Colonic mucosa (tissue), 4 donors: Measurements from ENCODE around the gene LYPD5. TPM values are rescaled to one million over a fixed set of nuclear protein-coding genes. Genes with fewer than 3 reads are reported as not detected.

Experiments used
- DNase-seq: peaks from one replicate; pipeline ENCODE4 v3.0.0-alpha.2; 2020
- H3K27ac ChIP-seq: fragments of 200-600 bp; one replicate; pipeline ENCODE4 v1.8.0; 2021
- H3K27me3 ChIP-seq: fragments of 200-600 bp; one replicate; pipeline ENCODE4 v1.8.0; 2021
- H3K36me3 ChIP-seq: fragments of 200-600 bp; one replicate; pipeline ENCODE4 v1.8.0; 2021
- H3K4me1 ChIP-seq: fragments of 200-600 bp; one replicate; pipeline ENCODE4 v1.8.0; 2021; ENCODE audit warnings: mild to moderate bottlenecking
- H3K4me3 ChIP-seq: fragments of 200-600 bp; one replicate; pipeline ENCODE4 v1.8.0; 2021
- H3K9ac ChIP-seq, 2 donors: one replicate each; pipeline ENCODE4 v1.7.0; 2013; ENCODE audit warnings: control low read depth in 2 of 2, low read depth in 2 of 2, low read length in 2 of 2
- H3K9me3 ChIP-seq: fragments of 200-600 bp; one replicate; pipeline ENCODE4 v1.8.0; 2021
- CTCF ChIP-seq: fragments of 200-600 bp; IDR thresholded peaks from one replicate; pipeline ENCODE4 v1.8.0; 2022; ENCODE audit warnings: antibody characterized with exemption, mild to moderate bottlenecking
- intact Hi-C: fragments of 100-400 bp; cut with DNase I; formaldehyde crosslinking; loops from one replicate; pipeline ENCODE4 v1.14.1; 2022
- total RNA-seq, 2 donors: library from RNA; stranded (reverse); fragmentation: NEBNext Ultra II Directional in 1 of 2; extraction: Animal tissue kit (Norgen Biotek cat#: 25700) in 1 of 2; gene quantifications; one replicate each; pipeline ENCODE4 v1.2.1, GENCODE V29; 2021
- donor health status: healthy.
- donor health status: DM: no; HTN: no; CAD: no.
- donor health status: DM: no; HTN: no; CAD: no.

Gene LYPD5
- total RNA-seq, 2 donors from 2014 or later = 3.3 to 3.9 TPM

- no peaks in the 10 kb centered on the region for H3K27me3 ChIP-seq
- no peaks in the 10 kb centered on the region for H3K9me3 ChIP-seq
- peak; percentile 71 for DNase-seq
- H3K4me3 ChIP-seq = peak overlapping the region; percentile 28
- H3K4me1 ChIP-seq = peaks cover 20% of the 10 kb centered on the region
- peak overlapping the region; percentile 52 to 83 for H3K9ac ChIP-seq
- TF ChIP-seq CTCF = peak; percentile 16
- intact Hi-C loops = no loop called here
- H3K27ac ChIP-seq = peak overlapping the region; percentile 57
- no peaks in the 10 kb centered on the region for H3K36me3 ChIP-seq
Observed at GRCh38 chr19:43779820-43780219, 22.4 kb downstream of the LYPD5 start.

GRCh38 chr19:43779147-43779819 is 23.0 kb downstream of the LYPD5 start:
- intact Hi-C loops = no loop called here
- H3K27me3 ChIP-seq = no peaks in the 10 kb centered on the region
- no peak for TF ChIP-seq CTCF
- peak overlapping the region; percentile 52 to 83 for H3K9ac ChIP-seq
- no peaks in the 10 kb centered on the region for H3K9me3 ChIP-seq
- H3K27ac ChIP-seq = peak overlapping the region; percentile 57
- H3K36me3 ChIP-seq = no peaks in the 10 kb centered on the region
- peak overlapping the region; percentile 28 for H3K4me3 ChIP-seq
- peak; percentile 82 for DNase-seq
- H3K4me1 ChIP-seq = peaks cover 20% of the 10 kb centered on the region

DNA sequence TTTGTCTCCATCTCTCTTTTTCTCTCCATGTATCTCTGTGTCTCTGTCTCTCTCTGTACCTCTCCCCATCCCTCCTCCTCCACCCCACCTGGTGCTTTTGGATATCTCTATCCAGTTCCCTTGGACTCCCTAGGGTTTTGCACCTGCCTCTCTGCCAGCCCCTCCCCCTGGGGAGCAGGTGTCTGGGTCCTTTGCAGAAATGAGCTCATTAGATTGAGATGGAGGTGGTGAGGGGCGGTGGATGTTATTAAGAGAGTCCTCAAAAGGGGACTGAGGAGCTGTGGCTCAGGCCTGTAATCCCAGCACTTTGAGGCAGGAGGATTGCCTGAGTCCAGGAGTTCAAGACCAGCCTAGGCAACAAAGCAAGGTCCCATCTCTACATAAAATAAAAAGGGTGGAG is 23.6 kb downstream of the LYPD5 start:
- no peaks in the 10 kb centered on the region for H3K27me3 ChIP-seq
- intact Hi-C loops = no loop called here
- no peaks in the 10 kb centered on the region for H3K9me3 ChIP-seq

DNA sequence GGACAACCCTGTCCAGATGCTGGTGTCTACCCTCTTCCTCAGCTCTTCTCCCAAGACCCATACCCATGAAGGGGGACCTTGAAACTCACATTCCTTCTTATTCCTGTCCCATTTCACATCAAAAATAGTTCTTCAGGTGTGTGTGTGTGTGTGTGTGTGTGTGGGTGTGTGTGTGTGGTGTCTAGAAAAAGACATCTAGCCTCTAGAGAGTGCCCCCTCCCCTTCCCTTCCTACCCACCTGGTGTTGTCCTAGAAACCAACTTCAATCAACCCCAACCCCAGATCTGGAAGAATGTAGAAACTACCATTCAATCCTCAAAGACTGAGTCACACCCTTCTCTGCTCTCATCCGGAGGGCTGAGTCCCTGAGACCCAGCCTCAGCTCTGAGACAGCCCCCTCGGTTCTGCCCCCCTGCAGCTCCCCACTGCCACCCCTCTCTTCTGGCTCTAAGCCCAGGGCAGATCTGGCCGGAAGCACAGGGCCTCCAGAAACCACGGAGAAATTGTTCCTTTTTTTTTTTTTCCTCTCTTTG is 25.0 kb downstream of the LYPD5 start:
- Histone ChIP-seq H3K4me1 (peaks cover 20% of the 10 kb centered on the region), H3K27me3 (no peaks in the 10 kb centered on the region), H3K36me3 (no peaks in the 10 kb centered on the region), H3K27ac (peak overlapping the region; percentile 55), H3K9ac (peak overlapping the region; percentile 41 to 83), H3K4me3 (no peak overlapping the region), H3K9me3 (no peaks in the 10 kb centered on the region)
- no peak for TF ChIP-seq CTCF
- DNase-seq = no peak
- intact Hi-C loops = no loop called here

More for the DNA sequence above, 23.6 kb downstream of the LYPD5 start:
- peak; percentile 54 for DNase-seq
- H3K27ac ChIP-seq = peak overlapping the region; percentile 57
- H3K9ac ChIP-seq = peak overlapping the region; percentile 52 to 83
- H3K4me3 ChIP-seq = peak overlapping the region; percentile 28
- H3K4me1 ChIP-seq = peaks cover 20% of the 10 kb centered on the region
- TF ChIP-seq CTCF = no peak
- H3K36me3 ChIP-seq = no peaks in the 10 kb centered on the region

GRCh38 chr19:43776286-43776685 is 26.0 kb downstream of the LYPD5 start:
- Histone ChIP-seq H3K27ac (no peak overlapping the region), H3K4me1 (peaks cover 20% of the 10 kb centered on the region)

More at GRCh38 chr19:43776286-43776685, 26.0 kb downstream of the LYPD5 start:
- no peaks in the 10 kb centered on the region for H3K36me3 ChIP-seq
- H3K27me3 ChIP-seq = no peaks in the 10 kb centered on the region
- no peak for DNase-seq
- no peak for TF ChIP-seq CTCF
- intact Hi-C loops = no loop called here
- H3K9ac ChIP-seq = peak overlapping the region in 1 of 2 donors; percentile 34
- H3K4me3 ChIP-seq = no peak overlapping the region
- H3K9me3 ChIP-seq = no peaks in the 10 kb centered on the region
